NCI-H187 (cell line): ENCODE data around the gene WDR64.

Experiments used
- DNase-seq, 2 experiments: peaks; one replicate each; lab custom pipeline; 2025; lab: John Stamatoyannopoulos, UW

Gene WDR64

GRCh38 chr1:241738284-241739078, 86.4 kb downstream of the WDR64 start:
- DNase-seq = no peak

GRCh38 chr1:241742084-241742483, 90.0 kb downstream of the WDR64 start:
- DNase-seq = no peak

- no peak for DNase-seq
Observed at GRCh38 chr1:241744591-241744990, 92.5 kb downstream of the WDR64 start.

GRCh38 chr1:241747992-241748391, 95.9 kb downstream of the WDR64 start:
- DNase-seq = no peak

GRCh38 chr1:241749041-241749944, 97.2 kb downstream of the WDR64 start:
- no peak for DNase-seq

- no peak for DNase-seq
Observed at GRCh38 chr1:241749945-241750695, 98.0 kb downstream of the WDR64 start.

- DNase-seq = no peak
Observed at GRCh38 chr1:241751524-241751923, 99.4 kb downstream of the WDR64 start.

GRCh38 chr1:241762713-241763339, 110.7 kb downstream of the WDR64 start:
- DNase-seq = no peak

GRCh38 chr1:241765390-241765789, 113.3 kb downstream of the WDR64 start:
- DNase-seq = no peak

- DNase-seq = no peak
Observed at GRCh38 chr1:241767737-241768136, 115.7 kb downstream of the WDR64 start.

- no peak for DNase-seq
Observed at GRCh38 chr1:241770115-241770514, 118.0 kb downstream of the WDR64 start.

- no peak for DNase-seq
Observed at GRCh38 chr1:241771117-241771516, 119.0 kb downstream of the WDR64 start.

GRCh38 chr1:241772932-241773500, 120.9 kb downstream of the WDR64 start:
- DNase-seq = no peak

GRCh38 chr1:241773991-241774390, 121.9 kb downstream of the WDR64 start:
- DNase-seq = no peak

GRCh38 chr1:241775021-241775420, 122.9 kb downstream of the WDR64 start:
- no peak for DNase-seq

GRCh38 chr1:241776911-241777310, 124.8 kb downstream of the WDR64 start:
- DNase-seq = no peak

GRCh38 chr1:241778117-241778516, 126.0 kb downstream of the WDR64 start:
- DNase-seq = no peak

- no peak for DNase-seq
Observed at GRCh38 chr1:241779897-241780296, 127.8 kb downstream of the WDR64 start.

- peak in 1 of 2 experiments; percentile 14 for DNase-seq
Observed at GRCh38 chr1:241782396-241782795, 130.3 kb downstream of the WDR64 start.

- DNase-seq = no peak
Observed at GRCh38 chr1:241787691-241788090, 135.6 kb downstream of the WDR64 start.

GRCh38 chr1:241789061-241789460, 137.0 kb downstream of the WDR64 start:
- DNase-seq = no peak
